HG03354 (cell line): ENCODE measurements around the gene PLEKHH2.

Experiments
- ATAC-seq: cut with Tn5 transposase; IDR thresholded peaks from one replicate; pipeline ENCODE4 v1.9.1; 2021; ENCODE audit warnings: mild to moderate bottlenecking; ENCODE audit not compliant: unreplicated experiment, poor library complexity, severe bottlenecking

Gene PLEKHH2

DNA sequence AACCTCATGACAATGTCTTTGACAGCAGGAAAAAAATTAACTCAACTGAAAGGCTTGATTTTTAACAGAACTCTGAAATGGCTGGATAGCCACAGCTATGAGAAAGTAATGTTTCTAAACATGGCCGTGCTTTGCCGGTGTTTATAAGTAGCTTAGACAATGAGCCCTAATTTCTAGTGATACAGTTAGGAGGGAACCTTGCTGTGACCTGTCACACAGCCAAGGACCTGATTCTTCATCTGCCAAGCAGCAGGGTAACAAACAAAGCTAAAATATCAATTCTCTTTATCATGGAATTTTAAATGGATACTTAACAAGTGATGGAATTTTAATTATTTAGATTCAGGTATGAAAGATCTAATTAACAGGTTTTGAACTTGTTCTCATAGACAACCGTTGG is 112.5 kb downstream of the PLEKHH2 start:
- ATAC-seq: no peak

DNA sequence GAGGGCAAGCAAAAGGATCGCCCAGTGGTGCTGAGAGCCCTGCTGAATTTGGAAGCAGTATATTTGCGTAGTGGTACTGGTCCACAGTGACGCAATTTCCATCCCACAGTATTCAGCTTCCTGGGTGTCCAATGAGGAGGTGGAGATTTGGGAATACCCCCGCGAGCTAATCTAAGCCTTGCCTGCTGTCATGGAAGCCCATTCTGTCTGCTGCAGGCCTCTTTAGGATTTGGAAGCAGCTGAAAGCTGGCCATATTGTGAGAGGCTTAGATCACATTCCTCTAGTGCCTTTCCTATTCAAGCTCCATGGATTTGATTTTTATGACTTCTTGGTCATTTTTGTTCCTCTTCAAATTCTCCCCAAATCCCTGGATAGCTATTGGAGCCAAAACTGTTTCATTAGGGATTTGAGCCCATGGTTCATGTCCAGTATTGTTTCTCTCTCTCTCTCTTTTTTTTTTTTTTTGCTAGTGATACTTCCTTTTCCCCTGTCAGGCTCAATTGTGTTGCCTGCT is 114.5 kb downstream of the PLEKHH2 start:
- no peak for ATAC-seq

DNA sequence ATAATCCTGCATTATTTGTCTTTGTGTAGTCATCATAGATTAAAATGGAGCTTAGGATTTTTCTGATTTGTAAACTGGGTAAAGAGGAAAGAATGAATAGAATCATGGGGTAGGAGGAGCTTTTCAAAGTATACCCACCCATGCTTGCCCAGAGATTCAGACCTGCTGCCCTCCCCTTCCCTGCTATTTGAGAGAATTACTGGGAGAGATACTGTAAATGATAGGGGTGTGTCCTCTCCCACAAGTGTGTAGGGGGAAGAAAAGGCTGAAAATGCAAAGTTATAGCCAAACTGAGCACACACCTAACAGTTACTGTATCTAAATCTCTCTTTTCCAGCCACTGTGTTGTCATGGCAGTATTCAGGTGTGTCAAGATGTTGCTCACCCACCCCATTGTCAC is 115.2 kb downstream of the PLEKHH2 start:
- no peak for ATAC-seq

DNA sequence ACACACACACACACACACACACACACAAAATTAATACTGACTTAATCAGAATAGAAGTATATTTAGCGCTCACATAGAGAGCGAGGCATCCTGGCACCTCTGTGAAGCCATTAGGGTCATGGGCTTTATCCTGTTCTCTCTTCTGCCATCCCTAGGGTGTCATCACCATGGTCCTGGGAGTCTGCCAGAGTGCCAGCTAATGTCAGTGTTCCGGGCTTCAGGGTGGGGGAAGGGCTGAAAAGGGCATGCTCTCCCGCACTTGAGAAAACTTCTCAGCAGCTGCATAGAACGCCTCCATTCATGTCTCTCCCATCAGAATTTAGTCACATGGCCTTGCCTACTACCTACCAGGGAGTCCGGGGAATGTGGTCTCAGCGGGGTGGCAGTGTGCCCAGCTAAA is 117.1 kb downstream of the PLEKHH2 start:
- ATAC-seq: no peak

DNA sequence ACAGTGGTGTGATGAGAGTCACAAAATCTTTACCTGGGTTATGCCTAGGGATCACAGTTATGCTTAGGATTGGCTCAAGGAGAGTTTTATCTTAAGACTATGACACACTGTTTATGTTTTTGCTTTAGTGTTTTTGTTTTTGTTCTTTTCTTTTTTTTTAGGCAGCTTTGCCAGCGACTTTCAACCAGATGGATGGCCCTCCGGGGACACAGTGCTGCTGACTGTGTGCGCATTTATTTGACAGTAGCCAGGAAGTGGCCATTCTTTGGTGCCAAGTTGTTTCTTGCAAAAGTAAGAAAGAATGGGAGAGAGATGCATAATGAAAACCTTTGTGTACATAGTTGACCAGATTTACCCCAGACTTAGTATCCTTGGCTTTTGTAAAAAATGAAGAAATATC is 121.7 kb downstream of the PLEKHH2 start:
- ATAC-seq: no peak

DNA sequence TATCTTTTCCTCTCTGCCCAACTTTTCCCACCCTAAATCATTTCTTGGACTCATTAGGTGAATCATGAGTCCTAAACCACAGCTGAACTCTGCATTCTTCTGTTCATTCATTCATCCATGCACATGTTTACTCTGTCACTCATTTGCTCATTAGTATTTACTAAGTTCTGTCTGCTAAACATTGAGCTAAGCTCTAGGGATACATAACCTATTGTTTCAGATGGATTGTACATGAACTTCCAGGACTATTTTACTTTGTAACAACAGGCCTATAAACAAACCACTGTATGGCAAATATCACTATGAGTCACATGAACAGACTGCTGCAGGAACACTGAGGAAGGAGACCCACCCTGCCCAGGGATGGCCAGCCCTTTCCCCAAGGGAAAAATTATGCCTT is 122.1 kb downstream of the PLEKHH2 start:
- ATAC-seq: no peak

DNA sequence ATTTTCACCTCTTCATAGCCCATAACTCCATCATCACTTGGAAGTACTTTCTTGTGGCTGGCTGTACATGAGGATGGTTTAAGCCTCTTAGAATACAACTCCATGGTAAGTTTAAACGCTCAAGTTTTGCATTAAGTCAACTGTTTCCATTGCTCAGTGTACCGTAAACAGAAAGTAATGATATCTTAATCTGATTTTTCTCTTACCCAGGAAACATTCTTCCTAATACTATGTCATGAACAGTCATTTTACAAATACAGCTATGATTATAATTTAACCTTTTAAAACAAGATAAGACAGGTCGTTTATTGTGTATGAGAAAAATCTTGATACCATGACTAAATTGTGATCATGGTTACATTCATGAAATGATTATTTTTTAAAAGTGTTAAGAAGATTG is 125.2 kb downstream of the PLEKHH2 start:
- ATAC-seq: no peak

DNA sequence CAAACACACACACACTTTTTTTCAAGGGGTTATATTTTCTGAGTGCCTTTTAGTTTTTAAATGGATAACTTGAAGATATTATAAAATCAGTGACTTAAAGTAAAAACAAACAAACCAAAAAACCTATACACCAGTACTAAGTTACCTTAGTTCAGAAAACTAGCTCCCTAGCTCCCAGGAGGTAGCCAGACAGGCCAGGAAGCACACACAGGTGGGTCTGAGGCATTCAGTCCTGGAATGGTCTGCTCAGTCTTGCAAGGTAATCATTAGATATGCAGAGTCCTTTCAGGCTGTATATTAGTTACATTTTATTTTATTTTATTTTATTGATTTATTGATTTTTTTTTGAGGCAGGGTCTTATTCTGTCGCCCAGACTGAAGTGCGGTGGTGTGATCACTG is 126.0 kb downstream of the PLEKHH2 start:
- ATAC-seq: no peak

DNA sequence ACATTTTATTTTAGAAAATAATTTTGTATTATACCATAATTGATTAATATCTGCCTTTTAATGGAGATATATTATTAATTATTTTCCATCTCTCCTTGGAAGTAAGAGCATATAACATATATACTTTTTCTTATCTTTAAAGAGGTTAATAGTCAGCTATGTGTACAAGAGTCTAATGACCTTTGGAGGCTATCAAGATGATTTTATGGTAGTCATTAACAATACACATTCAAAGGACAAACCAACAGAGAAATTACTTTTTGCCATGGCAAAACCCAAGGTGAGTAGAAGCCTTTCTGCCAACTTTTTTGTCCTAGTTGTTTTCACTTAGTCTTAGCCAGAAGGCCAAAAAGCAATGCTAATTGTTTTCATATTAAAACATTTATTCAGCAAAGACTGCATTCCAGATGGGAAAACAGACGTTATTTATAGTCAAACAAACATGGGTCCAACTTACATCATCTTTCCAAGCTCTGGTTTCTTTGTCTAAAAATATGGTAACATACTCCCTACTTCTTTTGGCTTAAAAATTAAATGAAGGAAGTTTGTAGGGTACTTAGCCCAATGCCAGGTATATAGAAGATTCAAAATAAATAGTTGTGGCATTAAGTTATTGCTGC is 127.1 kb downstream of the PLEKHH2 start:
- ATAC-seq: no peak

DNA sequence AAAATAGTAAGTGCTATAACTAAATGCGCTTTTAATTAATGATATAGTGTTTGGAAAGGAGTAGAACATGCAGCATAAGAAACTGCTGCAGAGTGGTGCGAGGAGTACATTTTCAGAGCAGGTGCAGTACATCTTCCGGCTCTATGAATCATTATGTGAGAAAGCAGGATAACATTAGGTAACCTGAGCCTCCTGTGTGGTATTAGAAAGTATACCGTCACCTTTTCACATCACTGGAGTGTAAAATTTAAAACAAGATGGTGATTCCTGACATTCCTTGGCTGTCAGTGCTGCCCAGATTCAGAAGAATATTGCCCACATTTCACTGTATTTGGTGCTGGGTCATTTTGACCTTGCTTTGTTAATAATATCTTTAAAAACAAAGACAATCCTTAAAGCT is 128.9 kb downstream of the PLEKHH2 start:
- no peak for ATAC-seq

DNA sequence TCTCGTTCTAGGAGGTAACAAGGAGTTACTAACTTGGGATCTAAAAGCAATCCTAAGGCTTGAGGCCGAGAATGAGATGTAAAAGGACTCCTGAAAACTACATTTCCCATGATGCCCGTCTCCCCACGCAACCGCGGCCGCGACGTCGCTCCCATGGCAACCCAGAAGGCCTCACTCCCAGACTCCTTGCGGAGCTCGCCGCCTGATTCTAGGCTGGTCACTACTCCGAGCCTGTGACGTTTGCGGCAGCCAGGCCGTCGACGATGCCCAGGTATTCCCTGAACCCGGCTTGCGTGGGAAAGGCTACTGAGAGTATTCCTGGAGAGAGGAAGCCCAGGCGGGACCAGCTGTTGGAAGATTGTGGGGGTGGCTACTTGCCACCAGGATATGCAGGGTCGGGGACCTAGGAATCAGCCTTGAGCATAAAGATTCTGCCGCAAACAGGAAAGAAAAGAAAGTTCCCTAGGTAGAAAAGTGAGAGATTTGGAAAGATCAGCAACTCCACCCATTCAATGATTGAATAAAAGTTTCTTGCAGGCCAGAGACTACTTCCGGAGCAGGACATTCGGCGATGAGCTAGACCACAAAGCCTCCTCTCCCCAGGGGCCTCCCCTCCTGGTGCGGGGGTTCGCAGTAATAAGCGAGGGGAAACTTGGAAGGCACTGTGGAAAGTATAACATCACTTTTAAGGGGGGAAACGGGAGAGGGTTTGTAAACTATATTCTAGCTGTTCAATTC is 137.0 kb downstream of the PLEKHH2 start, which contains the start of gene DYNC2LI1:
Gene DYNC2LI1 (plus strand): TSS at position 164 of the 738 bp plus-strand sequence. CDS start 100 bp downstream, at position 264.
- peak; percentile 99 for ATAC-seq

DNA sequence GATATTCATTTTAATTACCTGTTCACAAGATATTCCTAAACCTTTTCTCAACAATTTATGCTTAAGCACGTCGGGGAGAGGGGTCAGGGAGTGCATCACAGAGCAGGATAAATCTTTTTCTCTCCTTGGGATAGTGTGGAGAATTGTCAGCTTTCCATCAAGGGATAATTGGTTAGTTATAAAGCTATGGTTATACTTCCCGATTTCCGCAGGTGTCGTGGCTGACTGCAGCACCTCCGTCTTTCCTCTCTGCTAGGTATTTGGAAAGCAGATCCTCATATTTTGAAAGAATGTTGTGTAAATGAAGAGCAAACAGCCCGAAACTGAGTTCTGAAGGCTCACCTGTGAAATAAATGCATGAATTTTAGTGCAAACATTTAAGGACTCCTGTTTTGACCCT is 137.6 kb downstream of the PLEKHH2 start:
- no peak for ATAC-seq

DNA sequence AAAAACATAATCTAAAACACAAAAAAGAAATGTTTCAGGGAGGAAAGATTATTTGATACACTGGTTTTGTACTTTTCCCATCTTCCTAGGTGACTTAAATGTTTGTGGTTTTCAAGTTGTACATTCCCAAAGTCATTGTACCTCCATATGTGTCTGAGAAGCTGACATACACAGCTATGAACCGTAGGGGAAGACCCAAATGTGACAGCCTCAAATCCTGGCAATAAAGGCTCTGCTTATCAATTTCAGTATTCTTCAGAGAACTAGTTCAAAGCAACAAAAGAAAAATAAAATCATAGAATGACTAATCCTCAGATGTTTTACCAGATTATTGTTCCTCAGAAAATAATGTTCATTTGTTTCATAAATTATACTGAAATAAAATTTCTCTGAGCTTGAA is 139.3 kb downstream of the PLEKHH2 start:
- no peak for ATAC-seq

DNA sequence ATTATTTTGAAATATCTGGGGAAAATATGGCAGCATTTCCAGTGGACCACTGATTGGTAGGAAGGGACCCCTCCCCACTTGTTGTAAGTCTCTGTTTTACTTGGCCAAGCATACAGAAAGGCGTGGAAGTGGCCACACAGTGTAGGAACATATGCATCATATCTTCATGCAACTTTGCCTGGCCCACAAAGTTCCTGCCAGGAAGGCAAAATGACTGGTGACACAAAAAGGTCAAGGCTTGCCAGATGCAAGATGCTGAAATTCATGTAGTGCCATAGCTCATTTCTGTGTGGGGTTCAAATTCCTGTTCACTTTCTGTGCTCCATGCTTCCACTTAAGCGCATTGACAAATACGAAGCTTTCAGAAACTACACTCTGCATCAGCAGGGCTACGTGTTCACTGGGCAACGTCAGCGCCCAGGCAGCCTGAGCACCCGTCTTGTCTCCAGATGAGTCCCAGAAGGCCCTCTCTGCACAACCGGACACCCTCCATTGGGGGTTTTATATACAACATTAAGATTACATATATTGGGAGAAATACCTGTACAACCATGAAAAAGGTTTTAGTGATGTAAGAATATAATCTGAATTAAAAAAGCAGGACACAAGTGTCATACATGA is 140.4 kb downstream of the PLEKHH2 start:
- ATAC-seq: no peak

DNA sequence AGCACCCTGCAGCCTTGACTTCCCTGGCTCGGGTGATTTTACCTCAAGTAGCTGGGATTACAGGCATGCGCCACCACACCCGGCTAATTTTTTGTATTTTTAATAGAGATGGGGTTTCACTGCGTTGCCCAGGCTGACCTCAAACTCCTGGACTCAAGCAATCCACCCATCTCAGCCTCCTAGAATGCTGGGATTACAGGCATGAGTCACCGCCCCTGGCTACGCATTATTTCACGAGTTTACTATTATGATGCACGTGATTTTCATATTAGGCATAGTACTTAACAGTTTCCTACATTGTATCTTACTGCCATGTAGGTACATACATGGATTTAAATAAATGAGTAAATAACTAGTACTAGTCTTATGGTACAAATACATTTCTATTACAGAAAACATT is 141.2 kb downstream of the PLEKHH2 start:
- no peak for ATAC-seq

DNA sequence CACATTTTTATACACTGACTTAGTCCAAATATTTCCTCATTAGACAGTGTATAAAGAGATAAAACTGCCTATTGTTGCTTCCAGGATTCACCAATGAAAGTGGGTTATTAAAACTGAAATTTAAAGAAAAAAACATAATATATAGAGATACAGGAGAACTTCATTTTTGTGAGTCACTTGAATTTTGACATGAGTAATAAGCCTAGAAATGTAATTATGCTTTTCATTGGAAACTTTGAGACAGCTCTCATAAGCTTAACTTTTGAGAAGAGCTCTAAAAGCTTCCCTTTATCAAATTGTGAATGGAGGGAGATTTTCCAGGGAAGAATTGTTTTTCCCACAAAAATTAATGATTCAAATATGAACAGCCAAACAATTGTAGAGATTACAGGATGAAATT is 150.8 kb downstream of the PLEKHH2 start:
- ATAC-seq: no peak

DNA sequence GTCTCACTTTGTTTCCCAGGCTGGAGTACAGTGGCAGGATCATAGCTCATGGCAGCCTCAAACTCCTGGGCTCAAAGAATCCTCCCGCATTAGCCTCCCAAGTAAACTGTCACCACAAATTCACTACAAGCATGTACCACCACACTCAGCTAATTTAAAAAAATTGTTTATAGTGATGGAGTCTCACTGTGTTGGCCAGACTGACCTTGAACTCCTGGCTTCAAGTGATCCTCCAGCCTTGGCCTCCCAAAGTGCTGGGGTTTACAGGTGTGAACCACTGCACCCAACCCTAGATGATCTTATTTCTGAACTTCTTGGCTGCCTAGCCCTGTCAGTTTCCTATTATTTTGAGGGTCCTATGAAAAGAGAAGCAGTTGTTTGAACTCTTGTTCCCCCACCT is 151.6 kb downstream of the PLEKHH2 start:
- no peak for ATAC-seq

DNA sequence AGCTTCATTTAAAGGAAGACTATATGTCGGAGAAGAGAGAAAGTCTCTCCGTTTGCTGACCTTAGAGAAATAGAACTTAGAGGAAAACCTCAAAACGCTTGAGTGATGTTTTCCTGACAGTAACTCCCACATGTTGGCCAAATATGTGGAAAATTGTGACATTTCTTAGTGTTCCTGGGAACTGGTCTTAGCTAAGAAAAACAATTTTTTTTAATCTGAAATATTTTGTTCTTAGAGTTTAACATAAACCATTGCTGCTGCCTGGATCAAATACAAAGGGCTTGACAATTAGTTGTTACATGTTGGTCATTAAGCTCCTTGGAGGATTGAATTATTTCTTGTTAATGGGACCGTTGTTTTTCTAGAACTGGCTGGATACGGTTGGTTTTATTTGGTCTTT is 153.1 kb downstream of the PLEKHH2 start:
- no peak for ATAC-seq

DNA sequence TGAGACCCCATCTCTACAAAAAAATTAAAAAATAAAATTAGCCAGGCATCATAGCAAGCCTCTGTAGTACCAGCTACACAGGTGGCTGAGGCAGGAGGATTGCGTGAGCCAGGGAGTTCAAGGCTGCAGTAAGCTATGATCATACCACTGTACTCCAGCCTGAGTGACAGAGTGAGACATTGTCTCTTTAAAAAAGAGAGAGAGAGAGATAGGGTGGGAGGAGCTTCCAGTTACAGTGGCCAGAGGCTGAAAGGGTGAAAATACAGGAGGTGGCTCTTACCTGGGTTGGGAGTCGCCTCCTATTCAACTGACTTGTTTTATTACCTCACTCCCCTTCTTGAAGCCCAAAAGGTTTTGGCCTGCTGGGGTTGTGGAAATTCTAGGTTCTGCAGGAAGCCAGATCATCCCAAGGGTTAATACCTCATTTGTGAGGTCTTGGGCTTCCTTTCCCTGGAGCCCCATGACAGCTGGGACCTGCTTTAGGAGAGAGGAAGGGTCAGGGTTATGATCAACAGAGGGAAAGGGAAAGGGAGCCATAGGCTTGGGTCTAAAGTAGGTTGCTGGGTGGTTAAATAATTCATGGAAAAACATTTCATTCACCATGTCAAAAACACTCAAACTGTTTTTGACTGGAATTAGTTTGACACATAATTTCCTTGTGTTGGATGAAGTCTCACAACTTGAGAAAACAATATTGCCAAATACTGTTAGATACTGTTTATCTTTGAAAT is 154.1 kb downstream of the PLEKHH2 start:
- ATAC-seq: no peak

DNA sequence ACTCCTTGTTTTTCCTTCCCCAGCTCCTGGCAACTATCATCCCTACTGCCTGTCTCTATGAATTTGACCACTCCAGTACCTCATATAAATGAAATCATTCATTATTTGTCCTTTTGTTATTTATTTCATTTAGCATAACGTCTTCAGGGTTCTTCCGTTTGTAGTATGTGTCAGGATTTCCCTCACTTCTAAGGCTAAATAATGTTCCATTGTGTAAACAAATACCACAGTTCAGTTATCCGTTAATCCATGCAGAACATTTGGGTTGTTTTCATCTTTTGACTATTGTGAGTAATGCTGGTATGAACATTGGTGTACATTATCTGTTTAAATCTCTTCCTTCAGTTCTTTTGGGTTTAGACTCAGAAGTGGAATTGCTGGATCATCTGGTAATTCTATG is 155.6 kb downstream of the PLEKHH2 start:
- peak; percentile 87 for ATAC-seq
